ENCODE results near the gene SLC6A6.

The SLC6A6 gene

DNA sequence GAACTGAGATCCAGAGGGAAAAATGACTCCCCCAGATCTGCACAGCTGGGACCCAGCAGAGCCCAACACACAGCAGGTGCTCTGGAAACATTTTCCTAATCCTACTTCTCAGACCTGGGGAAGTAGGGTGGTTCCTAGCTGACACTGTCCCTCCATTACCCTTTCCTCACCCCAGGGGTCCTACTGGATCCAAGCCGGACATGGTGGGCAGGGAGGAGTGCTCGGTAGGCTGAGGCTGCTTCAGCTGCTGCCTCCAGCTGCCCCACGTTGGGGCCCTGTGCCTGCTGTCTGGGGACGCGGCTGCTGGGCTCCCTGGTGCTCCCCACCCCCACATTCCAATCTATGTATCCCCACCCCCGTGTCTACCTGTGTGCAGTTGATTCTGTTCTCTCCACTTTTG, 29.8 kb upstream of the SLC6A6 start:
- no peak for DNase-seq

DNA sequence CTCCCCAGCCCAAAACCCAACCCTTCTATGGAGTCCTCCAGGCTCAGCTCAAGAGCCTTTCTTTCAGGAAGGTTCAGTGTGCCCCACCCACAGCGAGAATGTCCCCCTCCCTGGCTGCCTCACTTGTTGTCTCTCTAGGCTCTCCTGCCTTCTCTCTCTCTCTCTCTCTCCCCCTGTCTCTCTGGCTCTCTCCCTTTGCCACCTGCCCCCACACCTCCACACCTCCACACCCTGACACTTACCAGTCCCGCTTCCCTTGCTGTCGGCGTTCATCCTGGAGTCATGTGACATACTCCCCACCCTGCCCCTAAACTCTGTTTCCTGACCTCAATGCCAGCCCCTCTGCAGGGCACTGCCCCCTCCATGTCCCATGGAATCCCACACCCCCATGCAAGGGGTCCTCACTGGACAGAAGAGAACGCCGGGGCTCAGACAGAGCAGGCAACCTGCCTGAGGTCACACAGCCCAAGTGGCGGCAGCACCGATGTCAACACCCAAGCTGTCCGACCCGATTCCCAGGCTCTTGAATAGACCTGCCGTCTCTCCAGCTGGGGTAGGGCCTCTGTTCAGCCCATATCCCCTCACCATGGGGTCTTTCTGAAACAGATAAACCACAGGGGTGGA, 28.5 kb upstream of the SLC6A6 start:
- peak in 1 of 5 experiments; percentile 8 for DNase-seq

DNA sequence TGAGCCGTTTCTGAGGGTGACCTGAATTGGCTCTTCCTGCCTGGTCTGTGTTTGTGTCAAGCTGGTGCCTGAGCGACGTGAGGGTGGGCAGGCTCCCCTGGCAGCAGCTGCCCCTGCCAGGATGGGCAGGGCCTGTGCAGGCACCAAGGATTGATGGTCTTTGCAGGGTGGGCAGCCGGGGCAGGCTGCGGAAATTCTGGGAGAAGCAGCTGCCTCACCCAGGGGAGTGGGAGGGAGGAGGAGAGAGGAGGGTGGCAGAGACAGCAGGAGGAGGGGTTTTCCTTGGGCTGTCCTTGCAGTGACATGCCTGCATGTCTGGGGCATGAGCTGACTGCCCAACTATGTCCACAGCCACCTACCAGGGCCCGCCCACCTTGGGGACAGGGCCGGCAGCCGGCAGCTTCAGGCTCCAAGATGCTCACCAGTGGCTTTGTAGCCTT, 27.9 kb upstream of the SLC6A6 start:
- DNase-seq = no peak

DNA sequence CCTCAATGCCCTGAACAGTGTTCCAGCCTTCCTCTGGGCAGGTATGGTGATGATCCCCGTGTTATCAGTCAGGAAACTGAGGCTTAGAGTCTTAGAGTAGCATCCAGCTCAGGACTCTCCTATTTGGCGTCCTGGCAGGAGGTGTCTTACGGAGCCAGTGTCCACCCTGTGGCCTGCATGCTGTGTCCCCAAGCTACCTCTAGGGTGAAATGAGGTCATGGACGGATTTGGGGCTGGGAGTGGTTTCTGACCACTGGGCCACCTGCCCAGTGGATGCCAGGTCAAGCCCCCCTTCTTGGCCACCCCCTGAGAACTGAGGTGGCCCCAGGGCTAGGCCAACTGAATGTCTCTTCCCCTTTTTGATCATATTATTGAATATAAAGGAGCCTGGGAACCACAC, 27.2 kb upstream of the SLC6A6 start:
- no peak for DNase-seq

DNA sequence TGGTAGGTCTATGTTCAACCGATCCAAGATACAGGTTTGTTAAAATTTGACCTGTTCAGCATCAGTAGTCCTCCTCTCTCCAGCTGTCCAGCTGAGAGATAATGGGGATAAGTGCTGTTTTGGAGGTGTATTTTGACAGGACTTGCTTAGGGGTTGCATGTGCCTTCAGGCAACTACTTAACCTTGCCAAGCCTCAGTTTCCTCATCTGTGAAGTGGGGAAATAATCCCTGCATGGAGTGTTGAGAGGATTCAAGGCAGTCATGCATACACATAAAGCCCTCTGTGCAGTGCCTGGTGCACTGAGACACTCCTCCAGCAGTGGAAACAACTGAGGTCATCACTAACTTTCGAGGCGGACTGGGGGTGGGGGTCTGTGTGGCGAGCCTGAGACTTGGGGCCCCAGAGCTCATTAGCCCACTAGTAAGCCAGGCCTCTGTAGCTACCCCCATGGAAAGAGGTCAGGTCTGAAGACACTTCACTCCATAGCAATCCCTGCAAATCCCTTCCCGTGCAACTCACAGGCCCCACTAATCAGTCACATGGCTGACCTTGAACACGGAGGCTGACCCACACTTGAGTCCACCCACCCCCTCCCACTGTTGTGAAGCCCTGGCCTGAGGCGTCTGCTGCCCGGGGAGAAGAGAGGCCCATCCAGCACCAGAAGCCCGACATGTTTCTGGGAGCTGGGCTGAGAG, 25.9 kb upstream of the SLC6A6 start:
- no peak for DNase-seq

DNA sequence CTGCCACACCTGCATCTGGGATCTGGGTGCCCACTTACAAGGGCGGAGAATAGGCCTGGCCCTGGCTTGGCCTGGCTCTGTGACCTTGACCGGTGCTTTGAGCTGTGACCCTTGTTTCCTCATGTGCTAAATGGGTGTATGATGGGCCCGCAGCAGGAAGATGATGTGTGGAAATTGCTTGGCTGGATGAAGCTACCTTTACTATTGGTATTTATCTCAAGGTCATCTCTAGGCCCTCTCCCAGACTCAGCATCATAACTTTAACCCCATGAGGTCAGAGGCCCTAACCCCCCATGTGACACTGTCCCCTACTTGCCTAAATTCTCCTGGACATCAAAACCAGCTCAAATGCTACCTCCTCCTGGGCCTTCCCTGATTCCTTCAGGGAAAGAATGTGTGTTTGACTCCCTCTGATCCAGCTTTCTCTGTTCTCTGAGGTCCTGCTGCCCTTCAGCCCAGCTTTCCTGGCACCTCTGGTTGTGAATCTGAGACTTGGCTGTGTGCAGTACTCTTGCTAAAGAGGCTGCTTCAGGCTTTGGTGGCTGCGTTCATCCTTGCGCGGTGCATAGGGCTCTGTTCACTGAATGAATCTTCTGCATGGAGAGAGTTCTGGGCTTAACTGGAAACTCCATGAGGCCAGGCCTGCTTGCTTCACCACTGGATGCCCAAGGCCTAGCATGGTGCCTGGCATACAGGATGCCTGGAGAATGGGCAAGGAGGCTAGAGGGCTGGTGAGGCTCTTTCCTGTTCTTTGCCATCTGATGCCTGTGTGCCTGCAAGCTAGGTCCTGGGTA, 25.2 kb upstream of the SLC6A6 start:
- no peak for DNase-seq

DNA sequence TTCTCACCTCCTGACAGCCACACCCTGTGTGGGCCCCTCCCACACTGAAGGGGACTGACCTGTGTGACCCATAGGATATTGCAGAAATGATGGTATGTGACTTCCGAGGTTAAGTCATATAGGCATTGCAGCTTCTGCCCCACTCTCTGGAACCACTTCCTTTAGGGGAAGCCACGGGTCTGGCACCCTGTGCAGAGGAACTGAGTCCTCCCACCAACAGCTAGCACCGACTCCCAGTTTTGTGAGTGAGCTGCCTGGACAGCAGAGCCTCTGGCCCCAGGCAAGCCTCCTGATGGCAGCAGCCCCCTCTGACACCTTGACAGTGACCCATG, 24.6 kb upstream of the SLC6A6 start:
- DNase-seq = peak in 2 of 5 experiments; percentile 77 to 78

DNA sequence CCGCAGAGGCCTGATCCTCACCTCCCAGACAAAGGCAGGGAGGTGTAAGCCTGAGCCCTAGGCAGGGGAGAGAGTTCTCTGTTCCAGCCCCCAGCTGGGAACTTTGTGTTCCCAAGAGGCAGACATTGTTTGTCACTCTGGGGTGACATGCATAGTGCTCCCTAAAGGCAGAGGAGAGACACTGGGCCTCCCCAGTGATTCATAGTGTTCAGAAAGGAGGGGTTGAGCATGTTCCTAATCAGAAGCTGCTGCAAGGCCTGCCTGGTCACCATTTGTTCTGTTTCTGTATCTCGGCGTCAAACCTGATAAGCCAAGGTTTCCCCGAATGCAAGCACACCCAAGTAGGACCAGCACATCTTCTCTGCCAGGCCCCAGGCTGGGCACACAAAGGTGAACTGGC, 24.0 kb upstream of the SLC6A6 start:
- DNase-seq = no peak

DNA sequence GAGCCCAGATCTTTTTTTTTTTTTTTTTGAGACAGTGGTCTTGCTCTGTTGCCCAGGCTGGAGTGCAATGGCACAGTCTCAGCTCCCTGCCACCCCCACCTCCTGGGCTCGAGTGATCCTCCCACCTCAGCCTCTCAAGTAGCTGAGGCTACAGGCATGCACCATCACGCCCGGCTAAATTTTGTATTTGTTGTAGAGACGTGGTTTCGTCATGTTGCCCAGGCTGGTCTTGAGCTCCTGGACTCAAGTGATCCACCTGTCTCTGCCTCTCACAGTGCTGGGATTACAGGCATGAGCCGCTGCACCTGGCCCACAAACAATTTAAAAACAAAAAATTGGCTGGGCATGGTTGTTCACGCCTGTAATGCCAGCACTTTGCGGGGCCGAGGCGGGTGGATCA, 22.6 kb upstream of the SLC6A6 start:
- no peak for DNase-seq

DNA sequence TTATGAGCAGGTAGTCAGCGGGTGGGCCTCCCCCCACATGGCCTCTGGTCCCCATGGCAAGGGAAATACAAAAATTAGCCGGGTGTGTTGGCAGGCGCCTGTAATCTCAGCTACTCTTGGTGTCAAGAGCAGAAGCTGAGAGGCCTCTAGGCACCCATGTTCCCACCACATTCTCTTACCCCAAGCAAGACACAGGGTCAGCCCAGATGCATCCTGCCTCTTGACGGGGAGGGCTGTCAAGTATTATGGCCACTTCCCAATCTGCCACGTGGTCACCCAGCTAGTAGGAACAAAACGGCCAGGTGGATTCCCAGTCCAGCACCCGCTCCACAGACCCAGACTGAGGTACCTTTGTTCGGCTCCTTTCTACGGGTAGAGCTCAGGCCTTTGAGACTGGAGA, 16.2 kb upstream of the SLC6A6 start:
- DNase-seq = no peak

DNA sequence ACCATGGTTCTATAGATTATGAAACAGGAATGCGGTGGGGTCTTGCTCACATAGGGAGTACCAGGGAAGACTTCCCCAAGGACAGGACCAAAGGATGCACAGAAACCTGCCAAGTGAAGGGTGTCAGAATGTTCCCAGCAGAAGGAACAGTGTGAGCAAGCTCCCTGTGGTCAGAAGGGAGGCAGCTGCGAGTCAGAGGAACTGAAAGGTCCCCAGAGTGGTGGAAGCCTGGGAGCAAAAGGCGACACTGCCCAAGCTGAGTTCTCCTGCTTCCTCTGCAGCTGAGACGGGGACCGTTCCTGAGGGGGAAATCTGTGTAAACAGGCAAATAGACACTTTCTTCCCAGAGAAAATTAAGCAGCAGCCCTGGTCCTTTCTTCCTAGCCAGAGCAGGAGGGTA, 14.2 kb upstream of the SLC6A6 start:
- DNase-seq = no peak

DNA sequence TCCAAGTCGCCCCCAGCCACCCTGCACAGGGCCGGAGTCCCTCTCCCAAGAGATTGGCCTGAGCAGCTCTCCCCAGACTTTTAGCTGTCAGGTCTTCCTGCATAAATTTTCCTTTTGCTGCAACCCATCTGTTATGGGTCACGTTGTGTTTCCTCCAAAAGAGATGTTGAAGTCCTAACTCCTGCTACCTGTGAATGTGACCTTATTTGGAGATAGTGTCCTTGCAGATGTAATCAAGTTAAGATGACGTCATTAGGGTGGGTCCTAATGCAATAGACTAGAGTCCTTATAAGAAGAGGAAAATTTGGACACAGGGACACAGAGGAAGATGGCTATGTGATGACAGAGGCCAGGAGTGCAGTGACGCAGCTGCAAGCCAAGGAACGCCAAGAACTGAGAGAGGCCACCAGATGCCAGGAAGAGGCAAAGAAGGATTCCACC, 13.2 kb upstream of the SLC6A6 start:
- DNase-seq = no peak

DNA sequence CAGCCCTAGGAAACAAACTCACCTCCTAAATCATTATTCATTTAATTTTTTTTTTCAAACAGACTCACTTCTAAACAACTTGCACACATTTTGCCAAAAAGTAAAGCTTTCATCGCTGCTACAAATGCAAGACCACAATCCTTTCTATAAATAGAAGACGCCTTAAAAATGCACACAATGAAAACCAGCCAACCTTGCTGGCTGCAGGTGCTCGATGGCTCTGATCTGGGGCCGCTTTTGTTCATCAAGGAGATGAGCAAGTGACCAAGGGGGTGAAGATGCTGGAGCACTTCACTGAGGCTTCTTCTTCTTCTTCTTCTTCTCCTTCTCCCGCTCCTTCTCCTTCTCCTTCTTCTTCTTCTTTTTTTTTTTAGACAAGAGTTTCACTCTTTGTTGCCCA, 12.7 kb upstream of the SLC6A6 start:
- DNase-seq = no peak

DNA sequence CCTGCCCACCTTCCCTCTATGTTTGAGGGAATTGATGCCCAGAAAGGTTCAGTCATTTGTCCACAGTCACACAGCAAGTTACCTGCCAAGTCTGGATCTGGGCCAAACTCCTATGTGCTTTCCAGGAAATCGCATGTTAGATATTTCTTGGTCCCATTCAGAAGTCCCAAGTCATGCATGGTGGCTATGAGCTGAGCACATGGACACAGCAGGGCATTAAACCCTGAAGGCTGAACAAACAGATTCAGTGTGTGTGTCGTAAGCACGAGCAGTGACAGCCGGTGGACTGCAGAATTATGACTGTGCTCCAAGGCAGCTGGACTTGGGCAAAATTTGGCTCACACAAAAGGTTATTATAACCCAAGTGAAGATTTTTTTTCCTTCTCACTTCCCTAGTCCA, 11.4 kb upstream of the SLC6A6 start:
- DNase-seq = no peak

DNA sequence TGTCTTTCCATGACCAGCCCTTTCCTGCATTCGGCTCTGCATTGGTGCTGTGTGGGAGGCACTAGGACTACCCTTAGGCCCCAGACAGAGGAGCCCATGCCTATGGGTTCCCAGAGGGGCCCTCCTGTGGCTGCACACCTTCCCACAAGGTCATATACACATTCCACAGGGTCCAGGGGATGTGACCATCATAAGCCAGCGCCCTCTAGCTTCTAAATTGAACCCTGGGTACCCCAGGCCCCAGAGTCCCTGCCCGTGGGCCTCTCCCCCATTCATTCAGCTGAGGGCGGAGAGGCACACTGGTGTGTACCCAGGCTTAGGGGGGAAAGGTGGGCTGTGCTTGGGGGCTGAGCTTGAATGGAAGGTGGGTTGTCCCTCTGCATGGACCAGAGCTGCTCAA, 10.2 kb upstream of the SLC6A6 start:
- DNase-seq = no peak

DNA sequence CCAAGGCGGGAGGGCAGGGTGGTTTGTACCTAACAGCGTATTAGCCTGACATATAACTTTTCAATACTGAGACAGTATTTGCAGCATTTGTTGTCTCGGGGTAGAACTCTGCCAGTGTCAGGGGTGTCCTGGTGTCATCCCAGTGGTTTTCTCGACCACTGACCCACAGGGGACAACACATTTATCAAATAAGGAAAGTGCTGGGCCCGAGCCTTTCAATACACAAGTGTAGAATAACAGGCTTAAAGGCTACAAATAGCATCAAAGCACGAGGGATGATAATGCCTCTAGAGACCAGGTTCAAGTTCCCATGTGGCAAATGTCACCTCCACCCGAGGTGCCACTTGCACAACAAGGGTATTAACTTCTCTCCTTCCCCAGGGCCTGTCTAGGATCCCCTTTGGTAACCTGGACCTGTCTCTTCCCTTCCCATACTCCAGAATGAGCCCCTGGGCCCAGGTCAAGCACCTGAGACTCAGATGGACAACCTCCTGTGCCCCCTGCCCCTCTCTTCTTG, 9.5 kb upstream of the SLC6A6 start:
- DNase-seq = no peak

DNA sequence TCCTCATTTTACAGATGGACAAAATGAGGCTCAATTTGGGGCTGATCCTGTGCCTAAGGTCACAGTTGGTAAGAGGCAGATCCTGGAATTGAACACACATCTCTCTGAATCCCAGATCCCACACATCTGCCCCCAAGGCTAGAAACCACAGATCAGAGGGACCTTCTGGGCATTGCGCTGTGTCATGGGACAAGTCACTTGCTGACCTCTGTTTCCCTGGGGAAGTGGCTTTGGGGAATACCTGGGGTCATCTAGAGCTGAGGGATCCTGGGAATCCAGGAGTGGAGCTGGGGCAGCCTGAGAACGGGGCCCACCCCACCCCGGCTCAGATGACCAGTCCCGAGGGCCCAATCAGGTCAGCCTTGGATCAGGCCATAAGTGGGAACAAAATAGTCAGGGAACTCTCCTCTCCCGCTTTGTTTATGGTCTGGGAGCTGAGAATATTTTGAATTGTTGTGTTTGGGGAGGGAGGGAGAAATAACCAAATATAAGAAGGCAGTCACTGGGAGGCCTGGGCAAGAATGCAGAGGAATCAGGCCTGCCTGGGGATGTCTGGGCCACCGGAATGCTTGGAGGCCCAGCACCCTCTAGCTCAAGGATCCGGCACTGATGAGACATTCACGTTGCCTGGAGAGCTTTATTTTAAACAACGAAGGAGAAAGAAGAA, 8.8 kb upstream of the SLC6A6 start:
- DNase-seq = no peak

DNA sequence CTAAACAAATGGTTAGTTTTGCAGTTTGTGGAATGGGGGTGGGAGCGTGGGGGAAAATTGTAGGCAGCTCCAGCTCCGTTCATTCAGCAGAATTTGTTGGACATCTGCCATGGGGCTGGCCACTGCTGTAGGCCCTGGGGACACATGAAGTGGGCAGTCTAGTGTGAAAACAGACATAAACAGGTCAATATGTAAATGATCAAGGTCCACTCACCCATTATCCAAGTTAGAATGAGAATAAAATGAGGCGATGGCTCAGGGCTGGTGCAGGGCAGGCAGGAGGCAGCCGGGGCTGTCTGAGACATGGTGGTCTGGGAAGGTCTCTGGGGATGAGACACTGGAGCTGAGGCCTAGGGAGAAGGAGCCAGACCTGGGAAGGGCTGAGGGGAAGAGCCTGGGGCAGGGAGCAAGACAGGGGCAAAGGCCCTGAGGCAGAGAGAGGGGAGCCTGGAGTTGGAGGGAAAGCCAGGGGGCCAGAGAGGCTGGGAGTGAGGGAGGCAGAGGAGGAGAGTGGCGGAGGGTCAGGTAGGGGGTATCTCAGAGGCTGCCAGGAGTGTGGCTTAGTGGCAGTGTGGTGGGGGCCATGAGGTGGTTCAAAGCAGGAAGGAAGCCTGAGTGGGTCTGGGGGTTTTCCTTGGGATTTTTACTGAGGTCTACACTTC, 6.2 kb upstream of the SLC6A6 start:
- DNase-seq = no peak

DNA sequence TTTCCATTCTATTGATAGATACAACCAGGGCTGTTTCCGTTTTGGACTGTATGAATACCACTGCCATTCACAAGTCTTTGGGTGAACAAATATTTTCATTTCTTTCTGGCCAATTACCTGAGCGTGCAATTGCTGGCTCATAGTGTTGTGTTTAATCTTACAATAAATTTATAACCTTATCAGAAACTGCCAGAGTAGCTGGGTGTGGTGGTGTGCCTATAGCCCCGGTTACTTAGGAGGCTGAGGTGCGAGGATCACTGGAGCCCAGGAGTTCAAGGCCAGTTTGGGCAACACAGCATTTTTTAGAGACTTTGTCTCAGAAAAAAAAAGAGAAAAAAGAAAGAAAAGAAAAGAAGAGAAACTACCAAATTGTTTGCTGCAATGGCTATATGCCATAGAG, 5.4 kb upstream of the SLC6A6 start:
- no peak for DNase-seq

DNA sequence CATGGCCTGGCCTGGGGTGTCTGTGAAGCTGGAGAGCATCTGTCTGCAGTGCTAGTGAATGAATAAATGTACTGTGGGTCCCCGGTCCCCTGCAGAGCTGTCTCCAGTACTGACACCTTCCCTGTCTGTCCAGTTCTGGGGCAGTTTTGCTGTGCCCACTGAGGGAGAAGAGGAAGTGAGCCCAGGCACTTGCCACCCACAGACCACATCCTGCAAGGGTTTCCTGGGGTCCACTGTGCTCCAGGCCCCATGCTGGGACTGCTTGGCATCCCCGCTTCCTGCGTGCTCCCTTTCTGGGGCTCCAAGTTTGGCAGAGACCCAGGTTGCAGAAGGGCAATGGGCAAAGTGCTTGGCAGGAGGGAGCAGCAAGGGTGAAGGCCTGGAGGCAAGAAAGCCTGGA, 4.9 kb upstream of the SLC6A6 start:
- peak in 1 of 5 experiments; percentile 46 for DNase-seq

DNA sequence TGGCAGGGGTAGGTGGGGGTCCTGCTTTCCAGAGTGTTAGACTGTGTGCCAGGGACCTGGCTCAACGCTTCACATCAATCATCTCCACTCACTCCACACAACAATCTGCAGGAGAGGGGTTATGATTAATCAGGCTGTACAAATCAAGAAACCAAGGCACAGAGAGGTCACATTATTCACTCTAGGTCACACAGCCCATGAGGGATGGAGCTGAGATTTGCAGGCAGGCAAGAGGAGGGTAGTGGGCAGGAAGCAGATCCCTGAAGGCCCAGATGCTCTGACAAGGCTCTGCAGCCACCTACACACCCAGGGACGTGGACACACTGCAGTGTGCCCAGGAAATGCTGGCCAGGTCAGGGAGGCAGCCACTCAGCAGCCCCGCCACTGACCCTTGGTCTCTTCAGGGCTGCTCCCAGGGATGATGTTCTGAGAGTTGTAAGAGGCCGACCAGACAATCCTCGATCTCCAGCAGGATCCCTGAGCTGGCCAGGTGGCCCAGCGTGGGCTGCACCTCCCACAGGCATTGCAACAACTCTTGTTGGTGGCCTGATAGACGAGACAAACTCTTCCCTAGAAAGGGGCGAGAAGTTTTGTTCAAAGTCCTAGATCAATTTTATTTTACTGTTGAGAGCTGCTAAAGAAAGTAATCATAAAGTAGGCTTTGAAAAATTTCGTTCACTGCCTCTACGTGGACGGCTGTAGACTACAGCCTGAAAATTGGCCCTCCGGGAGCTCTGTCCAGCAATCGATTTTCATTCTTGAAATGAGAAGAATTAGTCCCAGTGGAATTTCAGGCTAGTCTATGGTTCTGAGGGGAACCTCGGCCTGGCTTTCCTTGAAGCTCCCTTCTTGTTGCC, 4.2 kb upstream of the SLC6A6 start:
- no peak for DNase-seq

DNA sequence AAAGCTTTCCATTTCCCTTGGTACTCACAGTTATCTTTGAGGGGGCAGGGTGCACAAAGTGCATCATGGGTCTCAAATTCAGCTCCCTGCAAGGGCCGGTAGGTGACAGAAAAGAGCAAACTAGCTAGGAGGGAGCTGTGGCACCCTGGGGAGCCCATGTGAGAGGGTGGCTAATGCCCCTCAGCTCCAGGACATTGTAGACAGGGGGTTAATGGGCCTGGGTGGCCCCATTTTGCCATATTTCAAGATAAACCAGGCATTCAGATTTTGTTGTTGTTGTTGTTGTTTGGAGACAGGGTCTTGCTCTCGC, 3.7 kb upstream of the SLC6A6 start:
- DNase-seq = no peak

All from T-helper 2 cell (primary cell).